T-helper 2 cell treated with Interferon-gamma antibody and Interleukin-4, amounts not matched to agents 100 ng/mL and 5 ng/mL, for 36 hours (primary cell): ENCODE results near the gene CUEDC1. TPM values are rescaled to one million over a fixed set of nuclear protein-coding genes. Genes with fewer than 3 reads are reported as not detected.

Source experiments
- intact Hi-C: fragments of 100-400 bp; cut with micrococcal nuclease; formaldehyde crosslinking; loops from one replicate; pipeline ENCODE4 v1.15.1; 2023
- total RNA-seq: library from RNA; stranded (reverse); gene quantifications from 2 replicates; pipeline ENCODE4 v1.2.3, GENCODE V29; 2022

Gene CUEDC1
- total RNA-seq, 1 donor from 2014 or later, result 0.25 TPM

- intact Hi-C loops, result no loop called here
Measured at GRCh38 chr17:57839571-57839923, 115.7 kb downstream of the CUEDC1 start.

- intact Hi-C loops, result no loop called here
Measured at GRCh38 chr17:57838857-57839570, 116.2 kb downstream of the CUEDC1 start.

- intact Hi-C loops, result no loop called here
Measured at GRCh38 chr17:57838453-57838852, 116.8 kb downstream of the CUEDC1 start.

GRCh38 chr17:57835333-57835900, 119.8 kb downstream of the CUEDC1 start:
- intact Hi-C loops, result no loop called here

- intact Hi-C loops, result loop anchor here (5.0 kb wide), 1 partner anchor 592 kb away; no protein-coding TSS in a partner anchor
Measured at GRCh38 chr17:57834146-57834741, 121.0 kb downstream of the CUEDC1 start.

- intact Hi-C loops, result loop anchor here (1.0 to 5.0 kb wide), 2 partner anchors 591 to 702 kb away; no protein-coding TSS in a partner anchor
Measured at GRCh38 chr17:57833179-57833939, 121.9 kb downstream of the CUEDC1 start.

- intact Hi-C loops, result loop anchor here (1.0 to 5.0 kb wide), 2 partner anchors 590 to 701 kb away; no protein-coding TSS in a partner anchor
Measured at GRCh38 chr17:57832314-57833178, 122.7 kb downstream of the CUEDC1 start.

GRCh38 chr17:57830880-57831279, 124.3 kb downstream of the CUEDC1 start:
- intact Hi-C loops, result loop anchor here (5.0 kb wide), 1 partner anchor 589 kb away; no protein-coding TSS in a partner anchor

- intact Hi-C loops, result no loop called here
Measured at GRCh38 chr17:57823469-57824401, 131.5 kb downstream of the CUEDC1 start.

GRCh38 chr17:57819867-57820266, 135.3 kb downstream of the CUEDC1 start:
- intact Hi-C loops, result no loop called here

- intact Hi-C loops, result no loop called here
Measured at GRCh38 chr17:57819285-57819684, 135.9 kb downstream of the CUEDC1 start.

GRCh38 chr17:57818066-57818465, 137.1 kb downstream of the CUEDC1 start:
- intact Hi-C loops, result no loop called here

- intact Hi-C loops, result no loop called here
Measured at GRCh38 chr17:57817299-57817698, 137.9 kb downstream of the CUEDC1 start.

- intact Hi-C loops, result no loop called here
Measured at GRCh38 chr17:57814421-57814820, 140.8 kb downstream of the CUEDC1 start.

GRCh38 chr17:57811638-57812280, 143.5 kb downstream of the CUEDC1 start:
- intact Hi-C loops, result no loop called here
